Erythroblast (primary cell): ENCODE results near the gene CFAP54.

Experiments
- GATA1 ChIP-seq: IDR thresholded peaks from 2 replicates; pipeline ENCODE4 v1.6.1; 2011; ENCODE audit warnings: low read depth, mild to moderate bottlenecking, control low read depth, low read length, moderate library complexity
- POLR2A ChIP-seq: IDR thresholded peaks from 2 replicates; pipeline ENCODE4 v1.6.1; 2011; ENCODE audit warnings: mild to moderate bottlenecking, low read length

GRCh38 chr12:96773031-96773430 is 283.7 kb downstream of the CFAP54 start:
- no peak for TF ChIP-seq POLR2A
- no peak for TF ChIP-seq GATA1
